ENCODE results near the gene CYP27B1.

- TF ChIP-seq CTCF (IDR thresholded peaks at IDR 0.05) (no peak), EP300 (IDR thresholded peaks at IDR 0.05; ENCODE audit: low read depth) (no peak), POLR2A (IDR thresholded peaks at IDR 0.05) (no peak), POLR2AphosphoS5 (IDR thresholded peaks at IDR 0.05) (no peak)
These were observed 47.3 kb upstream of the CYP27B1 start for GRCh38 chr12:57813971-57814772.
